ENCODE data around the gene IQGAP1. TPM values are rescaled to one million over a fixed set of nuclear protein-coding genes. Genes with fewer than 3 reads are reported as not detected.

Gene IQGAP1
- total and polyA plus RNA-seq, 8 donors: 178 to 296 (median 222) TPM

GRCh38 chr15:90481023-90481422, 93.0 kb downstream of the IQGAP1 start:
- Histone ChIP-seq H3K4me1 (peaks cover 0 to 17% of the 10 kb centered on the region in 2 donors), H3K27ac (peak overlapping the region in 1 of 2 donors; percentile 33), H3K36me3 (peaks cover 13 to 100% of the 10 kb centered on the region in 2 donors), H3K27me3 (no peaks in the 10 kb centered on the region), H3K4me3 (no peak overlapping the region), H3K9me3 (no peaks in the 10 kb centered on the region)
- DNase-seq (no peak), ATAC-seq (peak; percentile 30)
- TF ChIP-seq CTCF (IDR thresholded peaks at IDR 0.05): no peak
- intact Hi-C loops (cut with DNase I): loop anchor here in 1 of 2 donors (5.0 kb wide), 1 partner anchor 159 kb away; no protein-coding TSS in a partner anchor

GRCh38 chr15:90482124-90483011, 94.3 kb downstream of the IQGAP1 start:
- intact Hi-C loops (cut with DNase I): loop anchor here in 1 of 2 donors (5.0 kb wide), 1 partner anchor 160 kb away; no protein-coding TSS in a partner anchor
- peak; percentile 61 to 65 for TF ChIP-seq CTCF (IDR thresholded peaks at IDR 0.05)

GRCh38 chr15:90483012-90483307, 94.9 kb downstream of the IQGAP1 start:
- H3K9me3 ChIP-seq: no peaks in the 10 kb centered on the region
- TF ChIP-seq CTCF (IDR thresholded peaks at IDR 0.05): no peak
- no peaks in the 10 kb centered on the region for H3K27me3 ChIP-seq
- no peak overlapping the region for H3K4me3 ChIP-seq
- DNase-seq (no peak), ATAC-seq (no peak)
- peaks cover 13 to 100% of the 10 kb centered on the region in 2 donors for H3K36me3 ChIP-seq
- no peak overlapping the region for H3K27ac ChIP-seq
- peaks cover 0 to 17% of the 10 kb centered on the region in 2 donors for H3K4me1 ChIP-seq
- intact Hi-C loops (cut with DNase I): loop anchor here in 1 of 2 donors (5.0 kb wide), 1 partner anchor 161 kb away; no protein-coding TSS in a partner anchor

More at GRCh38 chr15:90482124-90483011, 94.3 kb downstream of the IQGAP1 start:
- H3K4me3 ChIP-seq: no peak overlapping the region
- H3K36me3 ChIP-seq: peaks cover 13 to 100% of the 10 kb centered on the region in 2 donors
- H3K9me3 ChIP-seq: no peaks in the 10 kb centered on the region
- H3K27me3 ChIP-seq: no peaks in the 10 kb centered on the region
- ATAC-seq: peak; percentile 21
- no peak overlapping the region for H3K27ac ChIP-seq
- peaks cover 0 to 17% of the 10 kb centered on the region in 2 donors for H3K4me1 ChIP-seq
- peak in 2 of 4 donors; percentile 43 to 62 for DNase-seq

GRCh38 chr15:90483637-90484036, 95.6 kb downstream of the IQGAP1 start:
- DNase-seq (no peak), ATAC-seq (no peak)
- no peaks in the 10 kb centered on the region for H3K27me3 ChIP-seq
- peaks cover 0 to 17% of the 10 kb centered on the region in 2 donors for H3K4me1 ChIP-seq
- TF ChIP-seq CTCF (IDR thresholded peaks at IDR 0.05): no peak
- H3K9me3 ChIP-seq: no peaks in the 10 kb centered on the region
- H3K27ac ChIP-seq: no peak overlapping the region
- no peak overlapping the region for H3K4me3 ChIP-seq
- intact Hi-C loops (cut with DNase I): loop anchor here in 1 of 2 donors (5.0 kb wide), 1 partner anchor 161 kb away; no protein-coding TSS in a partner anchor
- H3K36me3 ChIP-seq: peaks cover 13 to 100% of the 10 kb centered on the region in 2 donors

- no peaks in the 10 kb centered on the region for H3K4me1 ChIP-seq
- no peak overlapping the region for H3K27ac ChIP-seq
- no peak overlapping the region for H3K4me3 ChIP-seq
- TF ChIP-seq CTCF (IDR thresholded peaks at IDR 0.05): no peak
- ATAC-seq: peak; percentile 93
- peak in 1 of 4 donors; percentile 39 for DNase-seq
- H3K9me3 ChIP-seq: no peaks in the 10 kb centered on the region
- peaks cover 13 to 100% of the 10 kb centered on the region in 2 donors for H3K36me3 ChIP-seq
- intact Hi-C loops (cut with DNase I): no loop called here
- no peaks in the 10 kb centered on the region for H3K27me3 ChIP-seq
Measured at GRCh38 chr15:90487186-90487585, 99.1 kb downstream of the IQGAP1 start.

Data from left lung (tissue), 10 donors.